ENCODE measurements around the gene UTP14C.
A peak's percentile ranks its signal among the peaks of the same experiment; 100 is the strongest.
"Not testable (repeated sequence)": the region's sequence is repeated elsewhere in the genome, so short reads cannot be mapped to it uniquely, and the experiment has no call there.

UTP14C gene

DNA sequence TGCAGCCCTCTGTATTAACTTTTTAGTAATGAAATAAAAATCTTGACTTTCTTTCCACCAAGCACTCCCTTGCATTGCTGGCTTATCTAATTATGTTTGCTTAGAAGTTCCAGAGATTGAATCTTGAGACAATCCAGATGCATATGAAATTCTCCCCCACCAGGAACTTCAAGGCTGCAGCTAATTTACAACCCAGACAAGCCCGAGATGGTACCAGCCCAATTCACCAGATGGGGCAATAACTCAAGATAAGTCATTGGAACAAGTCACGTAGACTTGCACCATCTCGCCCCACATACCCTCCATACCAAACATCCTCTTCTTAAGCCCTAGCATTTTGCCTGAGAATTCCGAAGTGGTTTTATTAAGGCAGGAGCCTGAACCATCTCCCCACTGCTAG is 29.0 kb downstream of the UTP14C start:
- DNase-seq (ENCODE audit: extremely low read depth, insufficient read length): no peak
- no peaks in the 10 kb centered on the region for H3K27me3 ChIP-seq (replicated peaks; ENCODE audit: control insufficient read depth, insufficient read depth, low read length)
- no peaks in the 10 kb centered on the region for H3K36me3 ChIP-seq (ENCODE audit: control insufficient read depth, insufficient read depth, low read length)
- TF ChIP-seq CTCF (IDR thresholded peaks at IDR 0.05; ENCODE audit: insufficient read depth, low read length, poor library complexity, severe bottlenecking): no peak
- no peak overlapping the region for H3K4me3 ChIP-seq (replicated peaks; ENCODE audit: low read depth, low read length)

DNA sequence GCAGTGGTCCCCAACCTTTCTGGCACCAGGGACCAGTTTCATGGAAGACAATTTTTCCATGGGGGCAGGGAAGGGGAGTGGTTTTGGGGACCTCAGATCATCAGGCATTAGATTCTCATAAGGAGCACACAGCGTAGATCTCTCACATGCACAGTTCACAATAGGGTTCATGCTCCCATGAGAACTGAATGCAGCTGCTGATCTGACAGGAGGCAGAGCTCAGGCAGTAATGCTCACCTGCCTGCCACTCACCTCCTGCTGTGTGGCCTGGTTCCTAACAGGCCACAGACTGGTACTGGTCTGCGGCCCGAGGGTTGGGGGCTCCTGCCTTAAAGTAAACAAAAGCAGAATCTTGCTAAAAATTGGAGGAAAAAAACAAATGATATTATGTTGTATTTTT is 36.6 kb downstream of the UTP14C start:
- not testable (repeated sequence) for H3K4me3 ChIP-seq (replicated peaks; ENCODE audit: low read depth, low read length); DNase-seq (ENCODE audit: extremely low read depth, insufficient read length); H3K36me3 ChIP-seq (ENCODE audit: control insufficient read depth, insufficient read depth, low read length); H3K27me3 ChIP-seq (replicated peaks; ENCODE audit: control insufficient read depth, insufficient read depth, low read length)

DNA sequence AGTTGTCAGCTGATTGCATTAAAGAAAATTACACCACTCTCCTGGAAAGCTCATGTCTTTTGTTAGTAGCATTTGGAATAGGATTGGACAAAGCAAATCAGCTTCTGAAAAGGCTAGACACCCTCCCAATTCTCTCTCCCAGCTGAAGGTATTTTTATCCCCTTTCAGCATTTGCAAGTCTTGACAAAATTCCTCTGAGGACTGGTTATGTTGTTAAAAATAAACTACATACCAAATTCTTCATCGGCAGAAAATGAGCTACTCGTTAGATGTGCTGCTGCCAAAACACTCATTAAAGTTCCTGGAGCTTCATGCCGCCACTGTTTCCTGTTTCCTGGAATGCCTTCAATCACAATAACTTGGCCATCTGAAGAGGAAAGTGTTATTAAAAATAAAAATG is 37.1 kb downstream of the UTP14C start:
- no peaks in the 10 kb centered on the region for H3K27me3 ChIP-seq (replicated peaks; ENCODE audit: control insufficient read depth, insufficient read depth, low read length)
- H3K4me3 ChIP-seq (replicated peaks; ENCODE audit: low read depth, low read length): no peak overlapping the region
- no peak for TF ChIP-seq CTCF (IDR thresholded peaks at IDR 0.05; ENCODE audit: insufficient read depth, low read length, poor library complexity, severe bottlenecking)
- DNase-seq (ENCODE audit: extremely low read depth, insufficient read length): no peak
- H3K36me3 ChIP-seq (ENCODE audit: control insufficient read depth, insufficient read depth, low read length): no peaks in the 10 kb centered on the region

GRCh38 chr13:52067237-52067636 is 42.7 kb downstream of the UTP14C start:
- no peak overlapping the region for H3K4me3 ChIP-seq (replicated peaks; ENCODE audit: low read depth, low read length)
- H3K36me3 ChIP-seq (ENCODE audit: control insufficient read depth, insufficient read depth, low read length): no peaks in the 10 kb centered on the region
- no peak for DNase-seq (ENCODE audit: extremely low read depth, insufficient read length)
- no peaks in the 10 kb centered on the region for H3K27me3 ChIP-seq (replicated peaks; ENCODE audit: control insufficient read depth, insufficient read depth, low read length)
- no peak for TF ChIP-seq CTCF (IDR thresholded peaks at IDR 0.05; ENCODE audit: insufficient read depth, low read length, poor library complexity, severe bottlenecking)

DNA sequence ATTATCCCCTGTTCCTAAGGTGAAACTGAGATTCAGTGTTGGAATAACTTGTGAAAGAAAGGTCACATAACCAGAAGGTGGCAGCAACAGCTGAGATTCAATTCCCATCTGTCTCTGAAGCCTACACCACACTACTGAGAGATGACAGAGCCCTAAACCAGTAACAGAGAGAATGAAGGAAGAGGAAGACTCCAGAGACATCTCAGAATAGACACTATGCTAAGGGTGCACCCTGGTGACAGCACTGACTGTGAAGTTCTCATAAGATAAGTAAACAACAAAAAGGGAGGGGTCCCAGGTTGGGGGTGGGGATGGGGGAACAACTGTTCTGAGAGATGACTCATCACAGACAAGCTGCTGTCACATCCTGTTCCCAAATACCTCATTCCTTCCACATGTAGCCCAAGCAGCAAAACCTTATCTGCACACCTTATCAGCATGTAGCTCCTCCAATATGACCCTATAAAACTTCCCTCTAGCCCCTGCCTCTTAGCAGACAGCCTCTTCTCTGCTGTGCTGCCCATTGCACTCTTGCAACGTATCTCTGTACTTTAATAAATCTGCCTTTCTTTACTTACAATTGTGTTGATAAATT is 46.5 kb downstream of the UTP14C start:
- no peaks in the 10 kb centered on the region for H3K27me3 ChIP-seq (replicated peaks; ENCODE audit: control insufficient read depth, insufficient read depth, low read length)
- peak; percentile 14 for TF ChIP-seq CTCF (IDR thresholded peaks at IDR 0.05; ENCODE audit: insufficient read depth, low read length, poor library complexity, severe bottlenecking)
- no peaks in the 10 kb centered on the region for H3K36me3 ChIP-seq (ENCODE audit: control insufficient read depth, insufficient read depth, low read length)
- no peak overlapping the region for H3K4me3 ChIP-seq (replicated peaks; ENCODE audit: low read depth, low read length)
- no peak for DNase-seq (ENCODE audit: extremely low read depth, insufficient read length)
